CD4-positive, alpha-beta T cell (primary cell): Measurements from ENCODE around the gene CERCAM. TPM values are rescaled to one million over a fixed set of nuclear protein-coding genes. Genes with fewer than 3 reads are reported as not detected.
A peak's percentile ranks its signal among the peaks of the same experiment; 100 is the strongest.

Experiments used
- ATAC-seq: fragments of 200-7000 bp; cut with Tn5 transposase; one replicate; pipeline ENCODE4 v1.10.0; 2022; ENCODE audit warnings: mild to moderate bottlenecking; ENCODE audit not compliant: poor library complexity
- CTCF ChIA-PET: fragments of 350-600 bp; sonication (Branson Sonifier 250); formaldehyde crosslinking; loops from one replicate; lab custom pipeline; 2021; ENCODE audit warnings: antibody characterized with exemption, inconsistent platforms; lab: Charles Lee
- POLR2A ChIA-PET: fragments of 350-600 bp; sonication (Branson Sonifier 250); formaldehyde crosslinking; loops from one replicate; lab custom pipeline; 2021; ENCODE audit warnings: antibody characterized with exemption, inconsistent platforms; lab: Charles Lee
- DNase-seq, 14 experiments: peaks; one replicate each; pipeline ENCODE4 v3.0.0-alpha.2; 2013 to 2020; ENCODE audit warnings: mixed read lengths in 2 of 14
- H3K27ac ChIP-seq, 2 donors: one replicate each; pipeline versions ENCODE4 v1.5.1 to v1.7.0; 2013; ENCODE audit warnings: low read length in 2 of 2, low read depth in 1 of 2, mild to moderate bottlenecking in 1 of 2
- H3K27me3 ChIP-seq, 2 experiments: 1 replicate in 1 of 2; 2 replicates in 1 of 2; pipeline versions ENCODE4 v1.6.1 to v1.7.0; 2013; ENCODE audit warnings: low read length in 2 of 2, control low read depth in 1 of 2, mild to moderate bottlenecking in 1 of 2, moderate library complexity in 1 of 2; ENCODE audit not compliant: insufficient read depth in 2 of 2, control insufficient read depth in 1 of 2
- H3K36me3 ChIP-seq: one replicate; pipeline ENCODE4 v1.6.1; 2013; ENCODE audit warnings: low read length, control low read depth; ENCODE audit not compliant: insufficient read depth
- H3K4me1 ChIP-seq: one replicate; pipeline ENCODE4 v1.6.1; 2013; ENCODE audit warnings: low read length, control low read depth; ENCODE audit not compliant: insufficient read depth
- H3K4me3 ChIP-seq: one replicate; pipeline ENCODE4 v1.5.1; 2013; ENCODE audit warnings: mild to moderate bottlenecking, low read length, moderate library complexity
- H3K9me3 ChIP-seq, 2 experiments: 1 replicate in 1 of 2; 2 replicates in 1 of 2; pipeline versions ENCODE4 v1.6.1 to v1.7.0; 2013; ENCODE audit warnings: low read length in 2 of 2, mild to moderate bottlenecking in 2 of 2, control low read depth in 1 of 2, moderate library complexity in 1 of 2; ENCODE audit not compliant: control insufficient read depth in 1 of 2, insufficient read depth in 1 of 2
- H3K27ac Mint-ChIP-seq: one replicate; pipeline ENCODE4 v1.8.0; 2020; ENCODE audit warnings: mixed read lengths
- H3K27me3 Mint-ChIP-seq: one replicate; pipeline ENCODE4 v1.8.0; 2021; ENCODE audit warnings: mixed read lengths
- H3K36me3 Mint-ChIP-seq: one replicate; pipeline ENCODE4 v1.8.0; 2021; ENCODE audit warnings: low read depth, mixed read lengths
- H3K4me1 Mint-ChIP-seq: one replicate; pipeline ENCODE4 v1.8.0; 2021; ENCODE audit warnings: low read depth, mixed read lengths
- H3K4me3 Mint-ChIP-seq: one replicate; pipeline ENCODE4 v1.8.0; 2020; ENCODE audit warnings: mild to moderate bottlenecking, mixed read lengths
- H3K9me3 Mint-ChIP-seq: one replicate; pipeline ENCODE4 v1.8.0; 2020; ENCODE audit warnings: mixed read lengths
- intact Hi-C, 2 experiments: fragments of 100-400 bp; cut with DNase I in 1 of 2; cut with micrococcal nuclease in 1 of 2; formaldehyde crosslinking; loops; one replicate each; pipeline versions ENCODE4 v1.15.1 to v1.9.0; 2023 to 2025; cut with DNase I, micrococcal nuclease
- total RNA-seq, 174 experiments: library from RNA in 2 of 174; stranded (reverse) in 2 of 174; gene quantifications; one replicate each; pipeline ENCODE4 v1.2.3 and lab custom pipeline; 2021 to 2026
- TF ChIP-seq, protein P1 (sequence below): fragments of 200-600 bp; IDR thresholded peaks from one replicate; pipeline ENCODE4 v1.8.0; 2022; ENCODE audit warnings: antibody characterized with exemption, mild to moderate bottlenecking

Gene CERCAM
- total RNA-seq, 2 experiments from 2014 or later, result 0.30 to 0.31 TPM

DNA sequence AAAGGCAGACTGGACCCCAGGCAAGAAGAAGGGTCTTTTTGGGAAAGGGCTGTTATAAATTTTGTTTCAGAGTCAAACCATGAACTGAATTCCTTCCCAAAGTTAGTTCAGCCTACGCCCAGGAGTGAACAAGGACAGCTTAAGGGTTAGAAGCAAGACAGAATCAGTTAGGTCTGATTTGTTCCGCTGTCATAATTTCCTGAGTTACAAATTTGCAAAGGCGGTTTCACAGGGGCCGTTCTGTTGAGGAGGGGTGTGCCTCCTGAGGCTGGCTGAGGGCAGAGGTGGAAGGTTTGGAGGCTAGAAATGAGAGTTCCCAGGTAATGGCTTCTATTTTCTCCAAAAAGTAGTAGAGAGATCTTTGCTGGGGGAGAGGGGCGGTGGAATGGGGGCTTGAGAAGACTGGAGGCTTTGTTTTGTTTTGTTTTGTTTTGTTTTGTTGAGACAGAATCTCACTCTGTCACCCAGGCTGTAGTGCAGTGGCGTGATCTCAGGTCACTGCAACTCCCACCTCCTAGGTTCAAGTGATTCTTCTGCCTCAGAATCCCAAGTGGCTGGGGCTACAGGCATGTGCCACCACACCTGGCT lies 4.1 kb upstream of the CERCAM start:
- ChIA-PET POLR2A (no interaction called here), CTCF (no interaction called here)
- H3K36me3 Mint-ChIP-seq, result no peaks in the 10 kb centered on the region
- ATAC-seq (no peak), DNase-seq (no peak)
- Histone ChIP-seq H3K9me3 (peaks cover 0 to 6% of the 10 kb centered on the region in 2 experiments), H3K4me1 (peaks cover 23% of the 10 kb centered on the region), H3K27me3 (peaks cover 41 to 61% of the 10 kb centered on the region in 2 experiments), H3K4me3 (no peak overlapping the region), H3K27ac (no peak overlapping the region), H3K36me3 (no peaks in the 10 kb centered on the region)
- no peak overlapping the region for H3K4me3 Mint-ChIP-seq
- H3K4me1 Mint-ChIP-seq, result peaks cover 12% of the 10 kb centered on the region
- H3K27me3 Mint-ChIP-seq, result peaks cover 59% of the 10 kb centered on the region
- H3K27ac Mint-ChIP-seq, result no peak overlapping the region
- no peaks in the 10 kb centered on the region for H3K9me3 Mint-ChIP-seq
- TF ChIP-seq, protein P1, sequence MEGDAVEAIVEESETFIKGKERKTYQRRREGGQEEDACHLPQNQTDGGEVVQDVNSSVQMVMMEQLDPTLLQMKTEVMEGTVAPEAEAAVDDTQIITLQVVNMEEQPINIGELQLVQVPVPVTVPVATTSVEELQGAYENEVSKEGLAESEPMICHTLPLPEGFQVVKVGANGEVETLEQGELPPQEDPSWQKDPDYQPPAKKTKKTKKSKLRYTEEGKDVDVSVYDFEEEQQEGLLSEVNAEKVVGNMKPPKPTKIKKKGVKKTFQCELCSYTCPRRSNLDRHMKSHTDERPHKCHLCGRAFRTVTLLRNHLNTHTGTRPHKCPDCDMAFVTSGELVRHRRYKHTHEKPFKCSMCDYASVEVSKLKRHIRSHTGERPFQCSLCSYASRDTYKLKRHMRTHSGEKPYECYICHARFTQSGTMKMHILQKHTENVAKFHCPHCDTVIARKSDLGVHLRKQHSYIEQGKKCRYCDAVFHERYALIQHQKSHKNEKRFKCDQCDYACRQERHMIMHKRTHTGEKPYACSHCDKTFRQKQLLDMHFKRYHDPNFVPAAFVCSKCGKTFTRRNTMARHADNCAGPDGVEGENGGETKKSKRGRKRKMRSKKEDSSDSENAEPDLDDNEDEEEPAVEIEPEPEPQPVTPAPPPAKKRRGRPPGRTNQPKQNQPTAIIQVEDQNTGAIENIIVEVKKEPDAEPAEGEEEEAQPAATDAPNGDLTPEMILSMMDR, result no peak
- intact Hi-C loops, result no loop called here

DNA sequence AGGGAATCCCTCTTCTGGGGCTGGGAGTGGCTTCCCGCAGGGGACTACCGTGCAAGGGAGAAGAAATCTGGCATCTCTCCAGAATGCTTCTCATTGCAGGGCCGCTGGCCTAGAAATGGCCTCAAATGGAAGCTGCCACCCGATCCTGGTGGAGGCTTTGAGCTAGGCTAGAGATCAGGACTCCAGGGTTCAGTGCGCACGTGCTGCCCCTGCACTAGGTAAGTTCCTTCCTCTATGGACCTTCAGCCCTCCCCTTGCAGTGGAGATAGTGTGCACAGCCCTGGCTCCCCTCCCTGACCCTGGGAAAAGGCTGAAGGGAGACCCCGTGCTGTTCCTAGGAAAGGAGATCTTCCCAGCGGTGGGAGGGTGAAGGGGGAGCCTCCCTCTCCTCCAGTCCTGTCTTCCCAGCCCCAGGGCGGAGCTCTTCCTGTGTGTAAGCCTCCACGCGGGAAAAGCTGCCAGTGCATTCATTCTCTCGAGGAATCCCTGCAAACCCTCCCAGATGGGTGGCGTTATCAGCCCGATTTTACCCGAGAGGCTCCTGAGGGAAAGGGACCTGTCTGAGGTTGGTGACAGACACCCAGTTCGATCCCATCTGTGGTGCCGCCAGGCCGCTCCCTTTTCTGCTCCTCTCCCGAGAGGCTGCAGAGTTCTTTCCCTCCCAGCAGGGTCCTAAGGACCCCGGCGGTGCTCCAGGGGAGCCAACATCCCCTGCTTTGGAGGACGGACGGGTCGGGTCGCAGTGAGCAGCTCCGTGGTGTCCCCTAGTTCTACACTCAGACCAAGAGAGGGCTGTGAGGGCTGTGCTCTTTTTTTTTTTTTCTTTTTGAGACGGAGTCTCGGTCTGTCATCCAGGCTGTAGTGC lies 1.4 kb upstream of the CERCAM start:
- Mint-ChIP-seq H3K9me3 (no peaks in the 10 kb centered on the region), H3K36me3 (no peaks in the 10 kb centered on the region), H3K27me3 (peaks cover 45% of the 10 kb centered on the region), H3K4me1 (peaks cover 12% of the 10 kb centered on the region), H3K27ac (no peak overlapping the region), H3K4me3 (peak overlapping the region; percentile 80)
- DNase-seq (peak in 1 of 14 experiments; percentile 13), ATAC-seq (no peak)
- peak overlapping the region; percentile 52 for H3K4me3 ChIP-seq
- no peak overlapping the region for H3K27ac ChIP-seq
- ChIA-PET POLR2A (interaction anchor here (1.2 to 1.5 kb wide), 3 partner anchors 48 to 133 kb away, joined by 4 to 8 read pairs (median 7); partner anchors contain the start of genes SPTAN1 and URM1), CTCF (interaction anchor here (1.0 to 2.5 kb wide), 6 partner anchors 8 to 399 kb away, joined by 3 to 18 read pairs (median 4); partner anchors contain the start of genes ENDOG and URM1)
- intact Hi-C loops, result no loop called here
- TF ChIP-seq, protein P1, result no peak
- H3K9me3 ChIP-seq, result no peaks in the 10 kb centered on the region
- H3K27me3 ChIP-seq, result peaks cover 31 to 47% of the 10 kb centered on the region in 2 experiments
- H3K4me1 ChIP-seq, result peaks cover 25% of the 10 kb centered on the region
- H3K36me3 ChIP-seq, result no peaks in the 10 kb centered on the region

DNA sequence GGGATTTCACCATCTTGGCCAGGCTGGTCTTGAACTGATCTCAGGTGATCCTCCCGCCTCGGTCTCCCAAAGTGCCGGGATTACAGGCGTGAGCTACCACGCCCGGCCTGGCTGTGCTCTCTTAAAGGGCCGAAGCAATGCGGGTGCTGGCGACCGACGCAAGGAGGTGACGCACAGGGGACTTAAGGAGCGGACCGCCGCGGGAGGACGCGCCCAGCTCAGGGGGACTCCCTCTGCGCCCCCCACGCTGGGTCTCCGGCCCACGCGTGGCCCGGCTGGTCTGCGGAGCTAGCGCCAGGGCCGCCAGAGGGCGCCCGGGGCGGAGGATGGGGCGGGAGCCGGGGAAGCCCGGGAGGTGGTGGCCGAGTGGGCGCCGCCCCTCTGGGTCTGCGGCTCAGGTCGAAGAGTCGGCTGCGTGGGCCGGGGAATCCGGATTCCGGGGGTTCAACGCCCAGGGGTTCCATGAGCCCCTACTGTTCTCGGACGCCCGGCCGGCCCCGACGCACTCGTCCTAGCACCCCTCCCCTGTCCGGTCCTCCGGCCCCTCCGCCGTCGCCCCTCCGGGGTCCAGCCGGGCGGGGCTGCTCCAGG lies 502 bp upstream of the CERCAM start:
- H3K36me3 ChIP-seq, result no peaks in the 10 kb centered on the region
- Mint-ChIP-seq H3K4me3 (peak overlapping the region; percentile 80), H3K27me3 (peaks cover 37% of the 10 kb centered on the region), H3K9me3 (no peaks in the 10 kb centered on the region), H3K36me3 (no peaks in the 10 kb centered on the region), H3K4me1 (peaks cover 12% of the 10 kb centered on the region), H3K27ac (no peak overlapping the region)
- H3K9me3 ChIP-seq, result no peaks in the 10 kb centered on the region
- ATAC-seq (peak; percentile 80), DNase-seq (peak; percentile 25 to 85 (median 56))
- TF ChIP-seq, protein P1, result peak; percentile 87
- CTCF ChIA-PET, result interaction anchor here (1.0 to 2.5 kb wide), 6 partner anchors 8 to 398 kb away, joined by 3 to 18 read pairs (median 4); partner anchors contain the start of genes ENDOG and URM1
- H3K27me3 ChIP-seq, result peaks cover 24 to 38% of the 10 kb centered on the region in 2 experiments
- peaks cover 25% of the 10 kb centered on the region for H3K4me1 ChIP-seq
- H3K4me3 ChIP-seq, result peak overlapping the region; percentile 52
- intact Hi-C loops, result no loop called here
- H3K27ac ChIP-seq, result no peak overlapping the region
- POLR2A ChIA-PET, result interaction anchor here (1.2 to 1.5 kb wide), 4 partner anchors 49 to 132 kb away, joined by 3 to 8 read pairs (median 6); partner anchors contain the start of genes GLE1, SPTAN1 and URM1
